IMR-90 (cell line): ENCODE data around the gene RSAD1. TPM values are rescaled to one million over a fixed set of nuclear protein-coding genes. Genes with fewer than 3 reads are reported as not detected.

ENCODE experiments used
- ATAC-seq: fragments of 200-7000 bp; cut with Tn5 transposase; 2 replicates; pipeline ENCODE4 v1.9.1; 2020; ENCODE audit warnings: low read depth, mild to moderate bottlenecking, moderate library complexity
- BruUV-seq: library from RNA; stranded (reverse); fragments of 400-500 nt; replicated peaks from 2 replicates; lab custom pipeline; 2021; lab: Mats Ljungman, UMichigan
- CTCF ChIA-PET: fragments of 300-600 bp; formaldehyde crosslinking; extraction: SDS; loops from one replicate; lab custom pipeline; 2021; ENCODE audit warnings: antibody characterized with exemption; lab: Yijun Ruan, JAX
- POLR2A ChIA-PET: fragments of 300-600 bp; sonication (Branson Sonifier 250); formaldehyde crosslinking; loops from one replicate; lab custom pipeline; 2022; ENCODE audit warnings: antibody characterized with exemption; ENCODE audit not compliant: unreplicated experiment; lab: Charles Lee
- DNase-seq: peaks from one replicate; pipeline ENCODE4 v3.0.0; 2013
- H2AFZ ChIP-seq: replicated peaks from 2 replicates; pipeline ENCODE3; 2013; ENCODE audit warnings: low read length, mild to moderate bottlenecking; ENCODE audit not compliant: poor library complexity
- H2AK5ac ChIP-seq: 2 replicates; pipeline ENCODE4 v1.6.1; 2013; ENCODE audit warnings: low read depth, low read length, inconsistent platforms
- H2AK9ac ChIP-seq: replicated peaks from 2 replicates; pipeline ENCODE3; 2013; ENCODE audit warnings: mild to moderate bottlenecking, low read depth, low read length, moderate library complexity; ENCODE audit not compliant: poor library complexity
- H2BK120ac ChIP-seq: 2 replicates; pipeline ENCODE4 v1.6.1; 2013; ENCODE audit warnings: low read depth, low read length, inconsistent platforms
- H2BK15ac ChIP-seq: 3 replicates; pipeline ENCODE4 v1.6.1; 2013; ENCODE audit warnings: low read depth, low read length, inconsistent platforms
- H2BK20ac ChIP-seq: 2 replicates; pipeline ENCODE4 v1.6.1; 2013; ENCODE audit warnings: low read depth, mild to moderate bottlenecking, inconsistent platforms, low read length, moderate library complexity
- H2BK5ac ChIP-seq: 2 replicates; pipeline ENCODE4 v1.6.1; 2013; ENCODE audit warnings: mild to moderate bottlenecking, low read depth, low read length, inconsistent platforms; ENCODE audit not compliant: poor library complexity, severe bottlenecking
- H3K14ac ChIP-seq: replicated peaks from 2 replicates; pipeline ENCODE4 v1.6.1; 2013; ENCODE audit warnings: low read depth, low read length, inconsistent platforms
- H3K18ac ChIP-seq: 2 replicates; pipeline ENCODE4 v1.6.1; 2013; ENCODE audit warnings: low read depth, low read length, control low read depth
- H3K23ac ChIP-seq: 2 replicates; pipeline ENCODE4 v1.6.1; 2013; ENCODE audit warnings: low read depth, low read length, inconsistent platforms
- H3K27ac ChIP-seq: 2 replicates; pipeline ENCODE4 v1.5.1; 2013; ENCODE audit warnings: mild to moderate bottlenecking, control low read depth, low read length; ENCODE audit not compliant: insufficient read depth
- H3K27me3 ChIP-seq: 2 replicates; pipeline ENCODE4 v1.6.1; 2013; ENCODE audit warnings: low read length; ENCODE audit not compliant: control insufficient read depth, insufficient read depth
- H3K36me3 ChIP-seq: 2 replicates; pipeline ENCODE4 v1.6.1; 2013; ENCODE audit warnings: low read length, mixed read lengths; ENCODE audit not compliant: control insufficient read depth, insufficient read depth
- H3K4ac ChIP-seq: 2 replicates; pipeline ENCODE4 v1.6.1; 2013; ENCODE audit warnings: low read depth, low read length, inconsistent platforms
- H3K4me1 ChIP-seq: 2 replicates; pipeline ENCODE4 v1.6.1; 2013; ENCODE audit warnings: low read length, mixed read lengths; ENCODE audit not compliant: control insufficient read depth, insufficient read depth
- H3K4me2 ChIP-seq: 2 replicates; pipeline ENCODE4 v1.6.1; 2013; ENCODE audit warnings: low read depth, mild to moderate bottlenecking, control low read depth, low read length, moderate library complexity
- H3K4me3 ChIP-seq: 2 replicates; pipeline ENCODE4 v1.5.1; 2013; ENCODE audit warnings: low read depth, mild to moderate bottlenecking, control low read depth, low read length, moderate library complexity; ENCODE audit not compliant: insufficient read depth
- H3K56ac ChIP-seq: 2 replicates; pipeline ENCODE4 v1.6.1; 2013; ENCODE audit warnings: low read length, inconsistent platforms; ENCODE audit not compliant: insufficient read depth; ENCODE audit errors: extremely low read depth
- H3K79me1 ChIP-seq, 2 experiments: 2 replicates each; pipeline ENCODE4 v1.6.1; 2013; ENCODE audit warnings: low read length in 2 of 2, inconsistent platforms in 1 of 2, low read depth in 1 of 2
- H3K9ac ChIP-seq: 2 replicates; pipeline ENCODE4 v1.6.1; 2013; ENCODE audit warnings: low read depth, low read length, control low read depth
- H3K9me1 ChIP-seq: 2 replicates; pipeline ENCODE4 v1.6.1; 2013; ENCODE audit warnings: low read length, inconsistent platforms; ENCODE audit not compliant: insufficient read depth
- H3K9me3 ChIP-seq: 2 replicates; pipeline ENCODE4 v1.6.1; 2013; ENCODE audit warnings: low read length; ENCODE audit not compliant: control insufficient read depth, insufficient read depth
- H4K20me1 ChIP-seq: 2 replicates; pipeline ENCODE4 v1.6.1; 2013; ENCODE audit warnings: low read length, inconsistent platforms; ENCODE audit not compliant: insufficient read depth
- H4K5ac ChIP-seq: 2 replicates; pipeline ENCODE4 v1.6.1; 2013; ENCODE audit warnings: mild to moderate bottlenecking, low read depth, low read length, control low read depth
- H4K8ac ChIP-seq, 2 experiments: 2 replicates each; pipeline ENCODE4 v1.6.1; 2013; ENCODE audit warnings: low read depth in 2 of 2, low read length in 2 of 2, control low read depth in 1 of 2, inconsistent platforms in 1 of 2
- H4K91ac ChIP-seq: 2 replicates; pipeline ENCODE4 v1.6.1; 2013; ENCODE audit warnings: low read depth, low read length, inconsistent platforms; ENCODE audit not compliant: insufficient read depth
- CEBPB ChIP-seq: IDR thresholded peaks from 2 replicates; pipeline ENCODE4 v1.6.1; 2012; ENCODE audit warnings: low read depth, low read length, improper control_type of control experiment
- CHD1 ChIP-seq: IDR thresholded peaks from 2 replicates; pipeline ENCODE4 v1.6.1; 2012; ENCODE audit warnings: low read depth, low read length, improper control_type of control experiment
- ELK1 ChIP-seq: fragments of 150-350 bp; IDR thresholded peaks from 2 replicates; pipeline ENCODE4 v1.6.1; 2016; ENCODE audit warnings: low read depth, mild to moderate bottlenecking, low read length, moderate library complexity, borderline replicate concordance
- FOS ChIP-seq: fragments of 150-350 bp; IDR thresholded peaks from 2 replicates; pipeline ENCODE4 v1.6.1; 2016; ENCODE audit warnings: low read depth, low read length
- MAFK ChIP-seq: IDR thresholded peaks from 2 replicates; pipeline ENCODE4 v1.6.1; 2012; ENCODE audit warnings: low read depth, low read length, improper control_type of control experiment
- MAZ ChIP-seq: IDR thresholded peaks from 2 replicates; pipeline ENCODE4 v1.6.1; 2012; ENCODE audit warnings: low read depth, mild to moderate bottlenecking, low read length, improper control_type of control experiment, moderate library complexity, borderline replicate concordance
- MXI1 ChIP-seq: IDR thresholded peaks from 2 replicates; pipeline ENCODE4 v1.6.1; 2012; ENCODE audit warnings: low read depth, mild to moderate bottlenecking, low read length, moderate library complexity, borderline replicate concordance
- NFE2L2 ChIP-seq: fragments of 150-350 bp; IDR thresholded peaks from 2 replicates; pipeline ENCODE4 v1.6.1; 2016; ENCODE audit warnings: low read depth, mild to moderate bottlenecking, low read length
- POLR2A ChIP-seq: IDR thresholded peaks from 2 replicates; pipeline ENCODE4 v1.6.1; 2012; ENCODE audit warnings: mild to moderate bottlenecking, low read depth, low read length
- RAD21 ChIP-seq: IDR thresholded peaks from 2 replicates; pipeline ENCODE4 v1.6.1; 2012; ENCODE audit warnings: low read length, improper control_type of control experiment
- RCOR1 ChIP-seq: IDR thresholded peaks from 2 replicates; pipeline ENCODE4 v1.6.1; 2012; ENCODE audit warnings: mild to moderate bottlenecking, low read length, improper control_type of control experiment; ENCODE audit not compliant: insufficient replicate concordance
- RFX5 ChIP-seq: IDR thresholded peaks from 2 replicates; pipeline ENCODE4 v1.8.0; 2012; ENCODE audit warnings: low read depth, mild to moderate bottlenecking, low read length, moderate library complexity
- SMC3 ChIP-seq: fragments of 150-350 bp; IDR thresholded peaks from 2 replicates; pipeline ENCODE4 v1.6.1; 2016; ENCODE audit warnings: low read depth, mild to moderate bottlenecking, antibody characterized with exemption, low read length, moderate library complexity
- USF2 ChIP-seq: fragments of 150-350 bp; IDR thresholded peaks from 2 replicates; pipeline ENCODE4 v1.6.1; 2017; ENCODE audit warnings: mild to moderate bottlenecking, antibody characterized with exemption, low read length, low read depth
- WGBS, 2 experiments: methylation state at CpG; one replicate each; pipeline versions ENCODE4 v1.1.5 to v1.1.7; 2013; ENCODE audit warnings: missing lambda C conversion rate in 2 of 2; ENCODE audit not compliant: insufficient read length in 1 of 2; ENCODE audit errors: extremely low coverage in 2 of 2; 5-methylcytosine and 5-hydroxymethylcytosine counted together
- dilution Hi-C: fragments of 300-500 bp; cut with HindIII; formaldehyde crosslinking; loops from one replicate; pipeline ENCODE4 v1.14.3; 2018; ENCODE audit warnings: low sequenced_read_pairs; ENCODE audit not compliant: unreplicated experiment
- in situ Hi-C: fragments of 300-500 bp; cut with MboI; formaldehyde crosslinking; loops from 3 replicates; pipeline ENCODE4 v1.14.3; 2019; ENCODE audit warnings: low sequenced_read_pairs, inconsistent platforms, mixed read lengths
- intact Hi-C: fragments of 100-400 bp; cut with micrococcal nuclease; formaldehyde crosslinking; loops from 2 replicates; pipeline ENCODE4 v1.10.0; 2022
- polyA plus RNA-seq, 3 experiments: library from polyadenylated mRNA; depleted of rRNA; stranded (reverse); fragments of >200 nt; gene quantifications; 2 replicates each; pipeline ENCODE4 v1.2.3, GENCODE V29; 2012; ENCODE audit warnings: low replicate concordance in 1 of 3
- total RNA-seq: library from RNA; depleted of rRNA; stranded (reverse); fragments of >200 nt; gene quantifications from 2 replicates; pipeline ENCODE4 v1.2.3, GENCODE V29; 2012
- TF ChIP-seq, protein P1 (sequence below): conservative IDR thresholded peaks from 2 replicates; pipeline ENCODE4 v1.5.1; 2012; ENCODE audit warnings: mild to moderate bottlenecking, low read depth, low read length, improper control_type of control experiment

RSAD1 gene
- total and polyA plus RNA-seq, 2 of the 4 experiments (the other 2 are of a cell fraction), result 10.8 to 19.2 TPM

- Histone ChIP-seq H3K56ac (no peak overlapping the region), H3K4ac (no peak overlapping the region), H2BK120ac (no peak overlapping the region), H3K27ac (no peak overlapping the region), H3K79me1 (peaks cover 0 to 3% of the 10 kb centered on the region in 2 experiments; a peak in 1 of 4 replicates), H3K4me1 (peaks cover 4% of the 10 kb centered on the region), H4K20me1 (no peaks in the 10 kb centered on the region), H3K9ac (no peak overlapping the region), H2AK9ac (peak overlapping the region; percentile 42), H3K9me1 (peaks cover 16% of the 10 kb centered on the region), H3K36me3 (no peaks in the 10 kb centered on the region), H2BK5ac (no peak overlapping the region), H3K14ac (no peak overlapping the region), H3K27me3 (no peaks in the 10 kb centered on the region; the same call in 1 of the 2 replicates), H4K8ac (no peak overlapping the region), H2BK15ac (no peak overlapping the region), H3K4me2 (no peak overlapping the region), H2BK20ac (no peak overlapping the region), H2AFZ (peak overlapping the region; percentile 53), H2AK5ac (no peak overlapping the region), H3K9me3 (no peaks in the 10 kb centered on the region), H3K23ac (no peak overlapping the region), H3K18ac (no peak overlapping the region), H3K4me3 (no peak overlapping the region), H4K91ac (no peak overlapping the region), H4K5ac (no peak overlapping the region)
- in situ Hi-C loops (no loop called here), intact Hi-C loops (no loop called here), dilution Hi-C loops (no loop called here)
- ChIA-PET CTCF (no interaction called here), POLR2A (no interaction called here)
- DNase-seq (no peak), ATAC-seq (no peak)
- no TSS peak for BruUV-seq
- no CpG with 5 or more reads among the region's 7 CpGs for WGBS, 2 experiments
- TF ChIP-seq NFE2L2 (no peak), POLR2A (no peak), RFX5 (no peak), MXI1 (no peak), MAFK (no peak), MAZ (no peak), SMC3 (no peak), RCOR1 (no peak), FOS (no peak), RAD21 (no peak), CEBPB (no peak), CHD1 (no peak), USF2 (no peak), ELK1 (no peak)
- TF ChIP-seq, protein P1, sequence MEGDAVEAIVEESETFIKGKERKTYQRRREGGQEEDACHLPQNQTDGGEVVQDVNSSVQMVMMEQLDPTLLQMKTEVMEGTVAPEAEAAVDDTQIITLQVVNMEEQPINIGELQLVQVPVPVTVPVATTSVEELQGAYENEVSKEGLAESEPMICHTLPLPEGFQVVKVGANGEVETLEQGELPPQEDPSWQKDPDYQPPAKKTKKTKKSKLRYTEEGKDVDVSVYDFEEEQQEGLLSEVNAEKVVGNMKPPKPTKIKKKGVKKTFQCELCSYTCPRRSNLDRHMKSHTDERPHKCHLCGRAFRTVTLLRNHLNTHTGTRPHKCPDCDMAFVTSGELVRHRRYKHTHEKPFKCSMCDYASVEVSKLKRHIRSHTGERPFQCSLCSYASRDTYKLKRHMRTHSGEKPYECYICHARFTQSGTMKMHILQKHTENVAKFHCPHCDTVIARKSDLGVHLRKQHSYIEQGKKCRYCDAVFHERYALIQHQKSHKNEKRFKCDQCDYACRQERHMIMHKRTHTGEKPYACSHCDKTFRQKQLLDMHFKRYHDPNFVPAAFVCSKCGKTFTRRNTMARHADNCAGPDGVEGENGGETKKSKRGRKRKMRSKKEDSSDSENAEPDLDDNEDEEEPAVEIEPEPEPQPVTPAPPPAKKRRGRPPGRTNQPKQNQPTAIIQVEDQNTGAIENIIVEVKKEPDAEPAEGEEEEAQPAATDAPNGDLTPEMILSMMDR, result no peak
Measured at GRCh38 chr17:50505591-50506130, 27.0 kb downstream of the RSAD1 start.
